Activated CD8-positive, alpha-beta memory T cell treated with anti-CD3 and anti-CD28 coated beads, Interleukin-2, amount 10 ng/mL, durations not matched to agents 7 days and 5 days (primary cell): Measurements from ENCODE around the gene KATNB1. TPM values are rescaled to one million over a fixed set of nuclear protein-coding genes. Genes with fewer than 3 reads are reported as not detected.

Experiments
- ATAC-seq: fragments of 150-1000 bp; cut with Tn5 transposase; one replicate; pipeline ENCODE4 v1.10.0; 2021; ENCODE audit warnings: moderate library complexity
- CTCF ChIA-PET: fragments of 350-600 bp; sonication (Branson Sonifier 250); formaldehyde crosslinking; loops from one replicate; lab custom pipeline; 2021; ENCODE audit warnings: antibody characterized with exemption; lab: Charles Lee
- DNase-seq: peaks from one replicate; pipeline ENCODE4 v3.0.0-alpha.2; 2020
- H3K27ac Mint-ChIP-seq: one replicate; pipeline ENCODE4 v1.8.0; 2021; ENCODE audit warnings: mild to moderate bottlenecking, mixed read lengths
- H3K27me3 Mint-ChIP-seq: one replicate; pipeline ENCODE4 v1.8.0; 2021; ENCODE audit warnings: mixed read lengths
- H3K36me3 Mint-ChIP-seq: one replicate; pipeline ENCODE4 v1.8.0; 2021; ENCODE audit warnings: mild to moderate bottlenecking, mixed read lengths
- H3K4me1 Mint-ChIP-seq: one replicate; pipeline ENCODE4 v1.8.0; 2021; ENCODE audit warnings: mixed read lengths
- H3K4me3 Mint-ChIP-seq: one replicate; pipeline ENCODE4 v1.8.0; 2021; ENCODE audit warnings: mild to moderate bottlenecking, moderate library complexity, mixed read lengths
- H3K9me3 Mint-ChIP-seq: one replicate; pipeline ENCODE4 v1.8.0; 2022; ENCODE audit warnings: low read depth, mixed read lengths
- total RNA-seq, 2 experiments: library from RNA; stranded (reverse); gene quantifications; one replicate each; pipeline ENCODE4 v1.2.3, GENCODE V29; 2021

The KATNB1 gene
- total RNA-seq: 10 to 100 TPM; 41.6 to 43.9 TPM

GRCh38 chr16:57735755-57736418 is at the start of gene KATNB1:
KATNB1 (plus strand) TSS chr16:57735770; CDS start chr16:57737244, 1,474 bp downstream.
- ATAC-seq: no peak
- H3K9me3 Mint-ChIP-seq: peaks cover 10% of the 10 kb centered on the region
- CTCF ChIA-PET: interaction anchor here (0.7 to 3.8 kb wide), 19 partner anchors 10 to 362 kb away, joined by 3 to 37 read pairs (median 4); partner anchors contain the start of genes ADGRG3 and ZNF319
- DNase-seq: no peak
- peaks cover 12% of the 10 kb centered on the region for H3K36me3 Mint-ChIP-seq
- no peaks in the 10 kb centered on the region for H3K27me3 Mint-ChIP-seq
- H3K27ac Mint-ChIP-seq: peak within 1 kb of the TSS; percentile 92
- H3K4me1 Mint-ChIP-seq: peaks cover 32% of the 10 kb centered on the region
- H3K4me3 Mint-ChIP-seq: peak within 1 kb of the TSS; percentile 92

- Mint-ChIP-seq H3K4me1 (peaks cover 33% of the 10 kb centered on the region), H3K27ac (no peak overlapping the region), H3K27me3 (no peaks in the 10 kb centered on the region), H3K4me3 (no peak overlapping the region), H3K9me3 (no peaks in the 10 kb centered on the region), H3K36me3 (no peaks in the 10 kb centered on the region)
- no peak for ATAC-seq
- no peak for DNase-seq
- CTCF ChIA-PET: interaction anchor here (0.6 kb wide), 1 partner anchor 124 kb away, joined by 3 read pairs; no protein-coding TSS in a partner anchor
Measured at GRCh38 chr16:57686577-57686976, 49.0 kb upstream of the KATNB1 start.

GRCh38 chr16:57687363-57687929 is 48.1 kb upstream of the KATNB1 start:
- Mint-ChIP-seq H3K27me3 (no peaks in the 10 kb centered on the region), H3K27ac (peak overlapping the region; percentile 25), H3K4me3 (no peak overlapping the region), H3K36me3 (no peaks in the 10 kb centered on the region), H3K4me1 (peaks cover 33% of the 10 kb centered on the region), H3K9me3 (no peaks in the 10 kb centered on the region)
- CTCF ChIA-PET: no interaction called here
- DNase-seq: no peak
- no peak for ATAC-seq

- Mint-ChIP-seq H3K27ac (no peak overlapping the region), H3K36me3 (no peaks in the 10 kb centered on the region), H3K4me1 (peaks cover 33% of the 10 kb centered on the region), H3K27me3 (no peaks in the 10 kb centered on the region), H3K4me3 (no peak overlapping the region), H3K9me3 (no peaks in the 10 kb centered on the region)
- ATAC-seq (no peak), DNase-seq (no peak)
- CTCF ChIA-PET: interaction anchor here (2.3 kb wide), 1 partner anchor 39 kb away, joined by 16 read pairs; no protein-coding TSS in a partner anchor
Measured at GRCh38 chr16:57688487-57688986, 47.0 kb upstream of the KATNB1 start.

- Mint-ChIP-seq H3K27ac (peak overlapping the region; percentile 88), H3K27me3 (peaks cover 2% of the 10 kb centered on the region), H3K36me3 (no peaks in the 10 kb centered on the region), H3K4me1 (peaks cover 33% of the 10 kb centered on the region), H3K4me3 (peak overlapping the region; percentile 33), H3K9me3 (no peaks in the 10 kb centered on the region)
- ATAC-seq: no peak
- CTCF ChIA-PET: interaction anchor here (1.4 to 2.3 kb wide), 2 partner anchors 40 to 113 kb away, joined by 6 to 16 read pairs; no protein-coding TSS in a partner anchor
- DNase-seq: no peak
Measured at GRCh38 chr16:57688987-57689761, 46.4 kb upstream of the KATNB1 start.

- H3K27ac Mint-ChIP-seq: peak overlapping the region; percentile 88
- peaks cover 36% of the 10 kb centered on the region for H3K4me1 Mint-ChIP-seq
- H3K36me3 Mint-ChIP-seq: no peaks in the 10 kb centered on the region
- DNase-seq: peak; percentile 82
- CTCF ChIA-PET: interaction anchor here (1.3 to 2.3 kb wide), 4 partner anchors 40 to 114 kb away, joined by 3 to 16 read pairs (median 4); no protein-coding TSS in a partner anchor
- peaks cover 2% of the 10 kb centered on the region for H3K27me3 Mint-ChIP-seq
- ATAC-seq: peak; percentile 83
- peak overlapping the region; percentile 33 for H3K4me3 Mint-ChIP-seq
- H3K9me3 Mint-ChIP-seq: no peaks in the 10 kb centered on the region
Measured at GRCh38 chr16:57689762-57690558, 45.6 kb upstream of the KATNB1 start.

GRCh38 chr16:57690782-57691471 is 44.6 kb upstream of the KATNB1 start:
- CTCF ChIA-PET: interaction anchor here (1.3 to 2.3 kb wide), 3 partner anchors 41 to 100 kb away, joined by 3 to 16 read pairs (median 3); no protein-coding TSS in a partner anchor
- no peak for DNase-seq
- Mint-ChIP-seq H3K4me1 (peaks cover 36% of the 10 kb centered on the region), H3K27ac (peak overlapping the region; percentile 88), H3K27me3 (peaks cover 2% of the 10 kb centered on the region), H3K4me3 (no peak overlapping the region), H3K9me3 (no peaks in the 10 kb centered on the region), H3K36me3 (no peaks in the 10 kb centered on the region)
- no peak for ATAC-seq

- no peak overlapping the region for H3K4me3 Mint-ChIP-seq
- ATAC-seq: no peak
- DNase-seq: no peak
- CTCF ChIA-PET: interaction anchor here (0.6 to 1.6 kb wide), 2 partner anchors 27 to 325 kb away, joined by 3 to 4 read pairs; no protein-coding TSS in a partner anchor
- H3K27me3 Mint-ChIP-seq: peaks cover 2% of the 10 kb centered on the region
- H3K36me3 Mint-ChIP-seq: no peaks in the 10 kb centered on the region
- H3K27ac Mint-ChIP-seq: no peak overlapping the region
- H3K4me1 Mint-ChIP-seq: peaks cover 36% of the 10 kb centered on the region
- H3K9me3 Mint-ChIP-seq: no peaks in the 10 kb centered on the region
Measured at GRCh38 chr16:57692636-57693035, 42.9 kb upstream of the KATNB1 start.

GRCh38 chr16:57693550-57693949 is 42.0 kb upstream of the KATNB1 start:
- H3K4me1 Mint-ChIP-seq: peaks cover 29% of the 10 kb centered on the region

GRCh38 chr16:57694231-57694724 is 41.3 kb upstream of the KATNB1 start:
- no peak overlapping the region for H3K4me3 Mint-ChIP-seq
- H3K27ac Mint-ChIP-seq: no peak overlapping the region
- no peaks in the 10 kb centered on the region for H3K36me3 Mint-ChIP-seq
- H3K9me3 Mint-ChIP-seq: no peaks in the 10 kb centered on the region
- no peak for ATAC-seq
- peaks cover 24% of the 10 kb centered on the region for H3K4me1 Mint-ChIP-seq
- CTCF ChIA-PET: interaction anchor here (1.1 kb wide), 1 partner anchor 47 kb away, joined by 3 read pairs; no protein-coding TSS in a partner anchor
- no peak for DNase-seq
- H3K27me3 Mint-ChIP-seq: peaks cover 2% of the 10 kb centered on the region

More at GRCh38 chr16:57693550-57693949, 42.0 kb upstream of the KATNB1 start:
- ATAC-seq: no peak
- no peaks in the 10 kb centered on the region for H3K9me3 Mint-ChIP-seq
- CTCF ChIA-PET: interaction anchor here (1.1 kb wide), 1 partner anchor 46 kb away, joined by 3 read pairs; no protein-coding TSS in a partner anchor
- no peak for DNase-seq
- peaks cover 2% of the 10 kb centered on the region for H3K27me3 Mint-ChIP-seq
- H3K4me3 Mint-ChIP-seq: no peak overlapping the region
- H3K27ac Mint-ChIP-seq: no peak overlapping the region
- no peaks in the 10 kb centered on the region for H3K36me3 Mint-ChIP-seq

- H3K27ac Mint-ChIP-seq: peak within 1 kb of the TSS; percentile 13
- H3K4me3 Mint-ChIP-seq: no peak within 1 kb of the TSS
- H3K4me1 Mint-ChIP-seq: peaks cover 17% of the 10 kb centered on the region
- CTCF ChIA-PET: no interaction called here
- DNase-seq: peak; percentile 59
- H3K9me3 Mint-ChIP-seq: no peaks in the 10 kb centered on the region
- ATAC-seq: peak; percentile 44
- no peaks in the 10 kb centered on the region for H3K36me3 Mint-ChIP-seq
- peaks cover 2% of the 10 kb centered on the region for H3K27me3 Mint-ChIP-seq
Measured at GRCh38 chr16:57694725-57695679, 40.6 kb upstream of the KATNB1 start, which contains the start of gene DRC7. DRC7 (plus strand) TSS chr16:57694806; CDS start chr16:57697950, 3,144 bp downstream.
